ENCODE measurements around the gene POU1F1.
"Not testable (repeated sequence)": the region's sequence is repeated elsewhere in the genome, so short reads cannot be mapped to it uniquely, and the experiment has no call there.

POU1F1 gene

DNA sequence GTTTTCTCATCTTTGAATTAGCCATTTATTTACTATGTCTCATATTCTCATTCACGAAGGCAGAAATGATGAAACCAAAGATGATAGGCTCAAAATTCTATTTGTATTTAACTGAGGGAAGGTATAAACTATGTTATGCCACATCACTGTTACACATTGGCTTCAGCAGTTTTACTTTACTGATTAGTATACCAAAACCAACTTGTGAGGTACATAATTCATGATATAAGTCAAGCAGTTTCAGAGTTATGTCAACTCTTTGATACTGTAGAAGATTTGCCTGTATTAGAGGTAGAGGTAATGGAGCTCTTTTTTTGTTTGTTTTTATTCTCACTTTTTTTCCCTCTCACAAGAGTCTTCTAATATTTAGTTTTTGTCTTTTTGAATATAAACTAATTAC is 26.4 kb downstream of the POU1F1 start:
- no peak for DNase-seq (ENCODE audit: low read depth)

- DNase-seq (ENCODE audit: low read depth) = no peak
Measured at GRCh38 chr3:87248831-87249230, 27.6 kb downstream of the POU1F1 start.

GRCh38 chr3:87248231-87248630 is 28.2 kb downstream of the POU1F1 start:
- DNase-seq (ENCODE audit: low read depth) = not testable (repeated sequence)

GRCh38 chr3:87247430-87247773 is 29.0 kb downstream of the POU1F1 start:
- no peak for DNase-seq (ENCODE audit: low read depth)

GRCh38 chr3:87246662-87247429 is 29.5 kb downstream of the POU1F1 start:
- DNase-seq (ENCODE audit: low read depth) = no peak

GRCh38 chr3:87236093-87236492 is 40.3 kb downstream of the POU1F1 start:
- peak; percentile 15 for DNase-seq (ENCODE audit: low read depth)

- no peak for DNase-seq (ENCODE audit: low read depth)
Measured at GRCh38 chr3:87233805-87234204, 42.6 kb downstream of the POU1F1 start.

- DNase-seq (ENCODE audit: low read depth) = no peak
Measured at GRCh38 chr3:87229113-87229512, 47.3 kb downstream of the POU1F1 start.

- peak; percentile 56 for DNase-seq (ENCODE audit: low read depth)
Measured at GRCh38 chr3:87228316-87228715, 48.1 kb downstream of the POU1F1 start.

- DNase-seq (ENCODE audit: low read depth) = peak; percentile 43
Measured at GRCh38 chr3:87227835-87228144, 48.6 kb downstream of the POU1F1 start.

GRCh38 chr3:87227104-87227834 is 49.1 kb downstream of the POU1F1 start, which contains the start of gene CHMP2B:
Gene CHMP2B (plus strand): TSS chr3:87227309. CDS start chr3:87227523, 214 bp downstream.
- peak; percentile 94 for DNase-seq (ENCODE audit: low read depth)

DNA sequence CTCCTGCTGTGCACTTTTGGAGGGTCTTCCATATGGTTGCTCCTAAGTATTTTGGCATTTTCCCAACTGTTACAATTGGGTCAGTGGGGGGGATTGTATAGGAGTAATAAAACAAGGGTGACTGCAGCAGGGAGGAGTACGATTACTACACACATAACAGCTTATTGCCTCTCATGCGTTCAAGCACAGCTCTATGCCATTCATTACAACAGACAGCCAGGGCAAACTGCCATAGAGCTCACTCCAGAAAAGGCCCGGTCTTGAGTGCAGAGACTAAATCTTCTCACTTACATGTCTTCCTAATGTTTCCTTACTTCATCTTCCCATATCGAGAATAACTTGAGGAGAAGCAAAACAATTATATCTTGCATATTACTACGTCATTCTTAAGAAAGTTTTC is 50.7 kb downstream of the POU1F1 start:
- DNase-seq (ENCODE audit: low read depth) = no peak

DNA sequence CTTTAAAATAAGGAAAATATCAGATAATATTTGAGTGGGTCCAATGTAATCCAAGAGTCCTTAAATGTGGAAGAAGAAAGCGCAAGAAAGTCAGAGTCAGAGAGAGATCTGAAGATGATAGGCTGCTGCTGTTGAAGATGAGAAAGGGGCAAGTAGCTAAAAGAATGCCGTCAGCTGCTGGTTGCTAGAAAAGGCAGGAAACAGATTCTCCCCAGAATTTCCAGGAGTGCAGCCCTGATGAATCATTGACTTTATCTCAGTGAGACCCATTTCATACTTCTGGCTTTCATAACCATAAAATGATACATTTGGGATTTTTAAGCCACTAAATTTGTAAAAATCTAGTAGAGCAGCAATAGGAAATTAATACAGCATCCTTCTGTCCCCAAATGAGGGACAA is 56.8 kb downstream of the POU1F1 start:
- DNase-seq (ENCODE audit: low read depth) = no peak

DNA sequence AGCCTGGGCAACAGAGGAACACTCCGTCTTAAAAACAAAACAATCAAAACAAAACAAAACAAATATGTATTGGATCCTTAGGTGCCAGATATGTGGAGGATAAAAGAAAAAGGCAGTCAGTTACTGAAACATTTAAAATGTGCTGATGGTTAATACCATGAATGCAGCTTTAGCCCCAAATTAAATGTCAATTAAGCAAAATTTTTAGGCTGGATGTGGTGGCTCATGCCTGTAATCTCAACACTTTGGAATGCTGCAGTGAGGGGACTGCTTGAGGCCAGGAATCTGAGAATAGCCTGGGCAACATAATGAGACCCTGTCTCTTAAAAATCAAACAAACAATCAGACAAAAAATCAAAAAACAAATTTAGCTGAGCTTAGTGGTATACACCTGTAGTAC is 57.8 kb downstream of the POU1F1 start:
- DNase-seq (ENCODE audit: low read depth) = peak; percentile 16

Data from ELR (cell line).